Measurements from ENCODE around the gene ZCCHC24. TPM values are rescaled to one million over a fixed set of nuclear protein-coding genes. Genes with fewer than 3 reads are reported as not detected.

The ZCCHC24 gene
- total and polyA plus RNA-seq, 2 of the 8 experiments (the other 6 are each of a cell fraction or from before 2014, with no cell fraction given), result 3.9 to 6.9 TPM

DNA sequence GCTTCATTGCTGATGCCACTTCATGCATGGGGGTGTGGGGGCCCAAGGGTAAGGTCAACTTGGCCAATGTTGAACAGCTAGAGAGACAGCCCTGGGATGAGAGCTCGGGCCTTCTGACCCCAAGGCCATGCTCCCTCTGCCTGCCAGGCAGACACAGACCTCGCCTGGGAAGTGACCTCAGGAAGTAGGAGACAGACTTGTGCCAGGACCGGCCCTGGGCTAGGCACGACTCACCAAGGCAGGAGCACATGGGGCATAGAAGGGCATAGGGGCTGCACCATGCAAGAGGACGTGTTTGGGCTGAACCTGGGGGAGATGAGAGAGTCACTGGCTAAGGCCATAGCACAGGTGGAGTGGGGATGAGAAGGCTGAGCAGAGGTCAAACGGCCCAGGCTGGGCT is 27.1 kb downstream of the ZCCHC24 start:
- no peak overlapping the region for H2BK20ac ChIP-seq (ENCODE audit: low read length)
- no peak overlapping the region for H2BK5ac ChIP-seq (ENCODE audit: low read depth, low read length)
- no peaks in the 10 kb centered on the region for H3K9me3 ChIP-seq (ENCODE audit: insufficient read depth in 2 of 2, low read depth in 1 of 2, low read length in 1 of 2)
- TF ChIP-seq TAF7 (optimal IDR thresholded peaks at IDR 0.05; ENCODE audit: borderline replicate concordance, low read depth, low read length) (no peak), SIX5 (IDR thresholded peaks at IDR 0.05; ENCODE audit: low read depth, low read length) (no peak), MAFK (IDR thresholded peaks at IDR 0.05; ENCODE audit: low read depth, low read length) (no peak), TBP (IDR thresholded peaks at IDR 0.05; ENCODE audit: low read depth, low read length) (no peak), EZH2 (IDR thresholded peaks at IDR 0.05; ENCODE audit: low read depth, low read length, severe bottlenecking) (no peak), SP1 (IDR thresholded peaks at IDR 0.05; ENCODE audit: low read depth, low read length) (no peak), NANOG (IDR thresholded peaks at IDR 0.05; ENCODE audit: insufficient read depth, low read depth, low read length, poor library complexity, severe bottlenecking) (no peak), RAD21 (IDR thresholded peaks at IDR 0.05 in 1 of 2, conservative IDR thresholded peaks at IDR 0.05 in 1 of 2; ENCODE audit: low read depth in 2 of 2, low read length in 2 of 2) (no peak), JUND (IDR thresholded peaks at IDR 0.05; ENCODE audit: low read length) (no peak), EGR1 (IDR thresholded peaks at IDR 0.05; ENCODE audit: borderline replicate concordance, low read depth, low read length) (no peak)
- TF ChIP-seq, protein P1, sequence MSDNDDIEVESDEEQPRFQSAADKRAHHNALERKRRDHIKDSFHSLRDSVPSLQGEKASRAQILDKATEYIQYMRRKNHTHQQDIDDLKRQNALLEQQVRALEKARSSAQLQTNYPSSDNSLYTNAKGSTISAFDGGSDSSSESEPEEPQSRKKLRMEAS (IDR thresholded peaks at IDR 0.05), result no peak
- TF ChIP-seq, protein P2, sequence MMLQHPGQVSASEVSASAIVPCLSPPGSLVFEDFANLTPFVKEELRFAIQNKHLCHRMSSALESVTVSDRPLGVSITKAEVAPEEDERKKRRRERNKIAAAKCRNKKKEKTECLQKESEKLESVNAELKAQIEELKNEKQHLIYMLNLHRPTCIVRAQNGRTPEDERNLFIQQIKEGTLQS (IDR thresholded peaks at IDR 0.05; ENCODE audit: insufficient read depth, low read depth, low read length), result no peak
- no peaks in the 10 kb centered on the region for H3K27me3 ChIP-seq (replicated peaks in 1 of 4; ENCODE audit: control insufficient read depth in 3 of 4, extremely low read depth in 1 of 4, insufficient read depth in 3 of 4, low read length in 3 of 4)
- H2BK12ac ChIP-seq (ENCODE audit: low read depth, low read length), result peak overlapping the region; percentile 17; the same call in 1 of the 2 replicates
- no peaks in the 10 kb centered on the region; the same call in 1 of the 2 replicates for H3K23me2 ChIP-seq (ENCODE audit: low read depth, low read length)
- no peak overlapping the region for H3K27ac ChIP-seq (ENCODE audit: low read depth, low read length)
- no peaks in the 10 kb centered on the region for H3K79me1 ChIP-seq (ENCODE audit: low read depth, low read length)
- H2BK120ac ChIP-seq (replicated peaks; ENCODE audit: low read depth, low read length), result no peak overlapping the region
- peak overlapping the region; percentile 31 for H4K8ac ChIP-seq (ENCODE audit: extremely low read depth, insufficient read depth, low read length)
- H4K91ac ChIP-seq (replicated peaks; ENCODE audit: insufficient read length, low read length), result no peak overlapping the region
- no peaks in the 10 kb centered on the region for H3K36me3 ChIP-seq (ENCODE audit: control insufficient read depth in 2 of 4, insufficient read depth in 4 of 4, low read length in 3 of 4)
- H3K23ac ChIP-seq (ENCODE audit: insufficient read length), result no peak overlapping the region
- H2AFZ ChIP-seq (ENCODE audit: low read length), result no peak overlapping the region
- no peak overlapping the region for H2BK15ac ChIP-seq (ENCODE audit: low read length)
- POLR2A ChIA-PET (ENCODE audit: partially characterized antibody), result no interaction called here
- H3K4me3 ChIP-seq (ENCODE audit: extremely low read depth in 1 of 4, insufficient read depth in 2 of 4, low read depth in 3 of 4, low read length in 4 of 4), result no peak overlapping the region
- H3K79me2 ChIP-seq (ENCODE audit: control insufficient read depth in 1 of 2, insufficient read depth in 2 of 2, low read length in 2 of 2), result no peaks in the 10 kb centered on the region
- FAIRE-seq (no peak), DNase-seq (ENCODE audit: low read depth in 1 of 2, low spot score in 2 of 2) (no peak)
- no peak overlapping the region for H3K56ac ChIP-seq (replicated peaks; ENCODE audit: insufficient read length, low read depth, low read length)
- H3K14ac ChIP-seq (ENCODE audit: insufficient read length), result no peak overlapping the region
- H2AK5ac ChIP-seq (ENCODE audit: low read depth, low read length), result no peak overlapping the region
- H3K4ac ChIP-seq (replicated peaks; ENCODE audit: insufficient read length, low read depth, low read length), result no peak overlapping the region
- no peak overlapping the region for H3K18ac ChIP-seq (ENCODE audit: extremely low read depth, low read length)
- no peak overlapping the region for H4K5ac ChIP-seq (ENCODE audit: insufficient read length, low read depth, low read length)
- H3K4me1 ChIP-seq (replicated peaks in 1 of 4; ENCODE audit: control insufficient read depth in 3 of 4, insufficient read depth in 4 of 4, low read length in 3 of 4), result peaks cover 0 to 8% (median 3%) of the 10 kb centered on the region in 4 experiments; a peak in 6 of 7 replicates
- CTCF ChIA-PET (ENCODE audit: partially characterized antibody), result interaction anchor here (0.9 to 2.2 kb wide), 5 partner anchors 12 to 70 kb away, joined by 3 to 7 read pairs (median 3); no protein-coding TSS in a partner anchor
- H3K4me2 ChIP-seq (ENCODE audit: insufficient read depth in 1 of 2, low read depth in 2 of 2, low read length in 2 of 2), result no peak overlapping the region
- peaks cover 2 to 3% of the 10 kb centered on the region in 2 experiments for H4K20me1 ChIP-seq (replicated peaks in 1 of 2; ENCODE audit: control insufficient read depth in 1 of 2, insufficient read depth in 2 of 2, low read length in 2 of 2)
- H3K9ac ChIP-seq (replicated peaks in 1 of 4; ENCODE audit: extremely low read depth in 1 of 4, low read depth in 3 of 4, low read length in 3 of 4), result no peak overlapping the region
- 87% methylated on average over 6 of the region's 6 CpGs; no CpG with 5 or more reads in 1 of the 2 experiments for WGBS, 2 experiments (ENCODE audit: extremely low coverage in 1 of 2, insufficient coverage in 1 of 2, insufficient read length in 1 of 2, insufficient replicate concordance in 2 of 2, low coverage in 1 of 2, low lambda C conversion rate in 2 of 2, missing lambda C conversion rate in 1 of 2)
